ENCODE measurements around the gene RIT2. TPM values are rescaled to one million over a fixed set of nuclear protein-coding genes. Genes with fewer than 3 reads are reported as not detected.

Gene RIT2
- total RNA-seq, 4 donors from 2014 or later = not detected

DNA sequence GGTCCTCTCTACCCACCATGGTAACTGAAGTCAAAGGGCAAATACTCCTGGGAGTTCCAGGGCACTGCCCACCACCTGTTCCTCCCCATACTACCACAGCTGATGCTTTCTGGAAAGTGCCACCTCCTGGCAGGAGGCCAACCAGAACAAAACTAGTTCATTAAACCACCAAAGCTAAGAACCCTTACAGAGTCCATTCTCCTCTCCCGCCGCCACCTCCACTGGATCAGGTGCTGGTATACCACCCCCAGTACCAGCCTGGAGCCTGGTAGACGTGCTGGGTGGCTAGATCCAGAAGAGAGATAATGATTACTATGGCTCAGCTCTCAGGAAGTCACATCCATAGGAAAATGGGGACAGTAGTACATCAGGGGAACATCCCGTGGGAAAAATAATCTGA, 300.9 kb downstream of the RIT2 start:
- TF ChIP-seq EP300 (IDR thresholded peaks at IDR 0.05) = no peak
- TF ChIP-seq POLR2A (IDR thresholded peaks at IDR 0.05) = no peak
- TF ChIP-seq, protein P1, sequence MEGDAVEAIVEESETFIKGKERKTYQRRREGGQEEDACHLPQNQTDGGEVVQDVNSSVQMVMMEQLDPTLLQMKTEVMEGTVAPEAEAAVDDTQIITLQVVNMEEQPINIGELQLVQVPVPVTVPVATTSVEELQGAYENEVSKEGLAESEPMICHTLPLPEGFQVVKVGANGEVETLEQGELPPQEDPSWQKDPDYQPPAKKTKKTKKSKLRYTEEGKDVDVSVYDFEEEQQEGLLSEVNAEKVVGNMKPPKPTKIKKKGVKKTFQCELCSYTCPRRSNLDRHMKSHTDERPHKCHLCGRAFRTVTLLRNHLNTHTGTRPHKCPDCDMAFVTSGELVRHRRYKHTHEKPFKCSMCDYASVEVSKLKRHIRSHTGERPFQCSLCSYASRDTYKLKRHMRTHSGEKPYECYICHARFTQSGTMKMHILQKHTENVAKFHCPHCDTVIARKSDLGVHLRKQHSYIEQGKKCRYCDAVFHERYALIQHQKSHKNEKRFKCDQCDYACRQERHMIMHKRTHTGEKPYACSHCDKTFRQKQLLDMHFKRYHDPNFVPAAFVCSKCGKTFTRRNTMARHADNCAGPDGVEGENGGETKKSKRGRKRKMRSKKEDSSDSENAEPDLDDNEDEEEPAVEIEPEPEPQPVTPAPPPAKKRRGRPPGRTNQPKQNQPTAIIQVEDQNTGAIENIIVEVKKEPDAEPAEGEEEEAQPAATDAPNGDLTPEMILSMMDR (IDR thresholded peaks at IDR 0.05) = no peak
- no peaks in the 10 kb centered on the region for H3K9me3 ChIP-seq
- H3K27ac ChIP-seq = no peak overlapping the region
- no peak overlapping the region for H3K4me3 ChIP-seq
- H3K36me3 ChIP-seq = no peaks in the 10 kb centered on the region
- no peaks in the 10 kb centered on the region for H3K4me1 ChIP-seq
- 91% methylated on average over 4 of the region's 4 CpGs for WGBS, 2 donors
- DNase-seq (ENCODE audit: low spot score in 2 of 2) = no peak
- H3K27me3 ChIP-seq = no peaks in the 10 kb centered on the region

DNA sequence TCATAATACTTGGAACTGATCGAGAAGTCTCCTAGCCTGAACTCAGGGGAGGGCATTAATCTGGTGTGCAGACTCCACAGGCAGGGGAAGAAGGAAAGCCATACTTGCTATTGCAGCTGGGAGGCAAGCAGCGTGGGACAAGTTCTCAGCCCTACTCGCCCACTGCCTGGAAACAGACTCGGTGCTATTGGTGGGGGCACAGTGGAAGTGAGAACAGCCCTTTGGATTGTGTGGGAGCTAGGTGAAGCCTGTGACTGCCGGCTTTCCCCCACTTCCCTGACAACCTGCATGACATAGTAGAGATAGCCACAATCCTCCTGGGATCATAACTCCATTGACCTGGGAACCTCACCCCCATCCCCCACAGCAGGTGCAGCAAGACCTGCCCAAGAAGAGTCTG, 301.3 kb downstream of the RIT2 start:
- DNase-seq (ENCODE audit: low spot score in 2 of 2) = no peak
- H3K9me3 ChIP-seq = no peaks in the 10 kb centered on the region
- no peaks in the 10 kb centered on the region for H3K36me3 ChIP-seq
- no peaks in the 10 kb centered on the region for H3K4me1 ChIP-seq
- TF ChIP-seq, protein P1 (IDR thresholded peaks at IDR 0.05) = no peak
- no peak for TF ChIP-seq EP300 (IDR thresholded peaks at IDR 0.05)
- TF ChIP-seq POLR2A (IDR thresholded peaks at IDR 0.05) = no peak
- WGBS, 2 donors = 86 to 90% methylated on average over 5 of the region's 5 CpGs
- no peaks in the 10 kb centered on the region for H3K27me3 ChIP-seq
- H3K4me3 ChIP-seq = no peak overlapping the region
- no peak overlapping the region for H3K27ac ChIP-seq

DNA sequence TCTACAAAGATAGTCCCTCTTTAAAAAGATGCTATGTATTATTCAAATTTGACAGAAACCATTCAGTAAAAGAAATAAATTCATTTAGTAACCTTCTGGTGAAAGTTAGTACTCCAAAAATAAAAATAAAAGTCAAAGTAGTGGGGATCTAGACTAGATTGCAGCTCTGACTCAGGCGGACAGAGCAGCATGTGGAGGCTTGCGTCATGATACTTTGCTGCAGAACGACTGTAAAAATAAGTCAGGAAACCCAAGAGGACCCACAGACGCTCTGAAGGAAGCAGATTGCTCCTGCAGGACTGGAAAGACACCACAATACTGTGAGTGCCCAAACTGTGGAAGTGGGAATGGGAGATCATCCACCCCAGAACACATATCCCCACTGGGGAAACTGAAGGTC, 301.9 kb downstream of the RIT2 start:
- H3K27ac ChIP-seq = no peak overlapping the region
- H3K4me3 ChIP-seq = no peak overlapping the region
- no peaks in the 10 kb centered on the region for H3K27me3 ChIP-seq
- no peak for TF ChIP-seq EP300 (IDR thresholded peaks at IDR 0.05)
- TF ChIP-seq, protein P1 (IDR thresholded peaks at IDR 0.05) = no peak
- no peak for TF ChIP-seq POLR2A (IDR thresholded peaks at IDR 0.05)
- no peaks in the 10 kb centered on the region for H3K4me1 ChIP-seq
- WGBS, 2 donors = 70 to 78% methylated on average over 4 of the region's 4 CpGs
- no peaks in the 10 kb centered on the region for H3K36me3 ChIP-seq
- no peaks in the 10 kb centered on the region for H3K9me3 ChIP-seq
- no peak for DNase-seq (ENCODE audit: low spot score in 2 of 2)

DNA sequence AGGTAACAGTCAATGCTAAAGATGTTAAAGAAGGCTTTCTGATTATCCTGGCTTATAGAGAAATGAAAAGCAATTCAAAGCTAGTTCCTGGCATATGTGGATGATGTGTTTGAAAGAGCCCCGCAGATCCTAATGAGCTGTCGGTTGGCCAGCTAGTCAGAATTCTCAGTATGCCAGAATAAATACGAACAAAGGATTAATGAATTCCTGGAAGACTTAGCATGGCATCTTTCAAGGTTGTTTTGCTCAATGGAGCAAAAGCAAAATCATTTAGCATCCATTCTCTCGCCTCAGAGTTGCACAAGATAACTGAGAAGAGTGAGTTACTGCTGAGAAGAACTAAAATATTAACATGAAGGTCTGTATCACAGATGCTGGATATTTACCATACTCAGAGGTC, 307.6 kb downstream of the RIT2 start:
- H3K27me3 ChIP-seq = no peaks in the 10 kb centered on the region
- H3K27ac ChIP-seq = no peak overlapping the region
- 57 to 65% methylated on average over 4 of the region's 4 CpGs for WGBS, 2 donors
- no peaks in the 10 kb centered on the region for H3K4me1 ChIP-seq
- TF ChIP-seq POLR2A (IDR thresholded peaks at IDR 0.05) (no peak), EP300 (IDR thresholded peaks at IDR 0.05) (no peak)
- TF ChIP-seq, protein P1 (IDR thresholded peaks at IDR 0.05) = no peak
- H3K4me3 ChIP-seq = no peak overlapping the region
- no peak for DNase-seq (ENCODE audit: low spot score in 2 of 2)
- no peaks in the 10 kb centered on the region for H3K9me3 ChIP-seq
- no peaks in the 10 kb centered on the region for H3K36me3 ChIP-seq

DNA sequence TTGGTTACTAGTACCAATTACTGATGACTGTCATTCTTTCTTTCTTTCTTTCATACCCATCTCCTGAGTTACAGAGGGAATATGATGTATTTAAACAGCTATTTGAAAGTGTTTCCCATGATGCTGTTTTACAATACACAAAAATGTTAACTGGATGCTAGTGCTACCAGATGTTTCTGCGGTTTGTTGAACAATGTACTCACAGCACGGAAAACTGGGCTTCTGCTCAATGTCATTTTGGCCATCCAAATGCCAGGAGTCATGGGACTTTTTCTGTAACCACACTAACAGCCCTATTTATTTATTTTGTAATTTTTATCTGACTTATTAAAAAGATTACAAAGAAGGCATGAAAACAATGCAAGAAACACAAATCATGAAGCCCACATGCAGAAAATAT, 313.8 kb downstream of the RIT2 start:
- H3K9me3 ChIP-seq = no peaks in the 10 kb centered on the region
- no peaks in the 10 kb centered on the region for H3K4me1 ChIP-seq
- no peak for DNase-seq (ENCODE audit: low spot score in 2 of 2)
- no peak overlapping the region for H3K27ac ChIP-seq
- H3K27me3 ChIP-seq = no peaks in the 10 kb centered on the region
- H3K4me3 ChIP-seq = no peak overlapping the region
- no peaks in the 10 kb centered on the region for H3K36me3 ChIP-seq
- TF ChIP-seq POLR2A (IDR thresholded peaks at IDR 0.05) (no peak), EP300 (IDR thresholded peaks at IDR 0.05) (no peak)
- TF ChIP-seq, protein P1 (IDR thresholded peaks at IDR 0.05) = no peak
- 45 to 59% methylated on average over 2 of the region's 2 CpGs for WGBS, 2 donors

All from tibial nerve (tissue), 4 donors.